Brain microvascular endothelial cell (primary cell): ENCODE data around the gene KIF21A.

Source experiments
- DNase-seq: peaks from one replicate; pipeline ENCODE4 v3.0.0-alpha.2; 2020
- H3K27ac ChIP-seq: fragments of 250-450 bp; sonication (Bioruptor Pico); 2 replicates; pipeline ENCODE4 v1.5.1; 2020; ENCODE audit warnings: mild to moderate bottlenecking, moderate library complexity
- H3K27me3 ChIP-seq: fragments of 250-450 bp; sonication (Bioruptor Pico); replicated peaks from 2 replicates; pipeline ENCODE4 v1.5.1; 2020; ENCODE audit warnings: mild to moderate bottlenecking
- H3K36me3 ChIP-seq: fragments of 250-450 bp; sonication (Bioruptor Pico); replicated peaks from 2 replicates; pipeline ENCODE4 v1.5.1; 2020; ENCODE audit warnings: mild to moderate bottlenecking
- H3K4me3 ChIP-seq: 2 replicates; pipeline ENCODE4 v1.5.1; 2011; ENCODE audit warnings: low read depth, mild to moderate bottlenecking, control low read depth, low read length, moderate library complexity
- in situ Hi-C: cut with HindIII; loops from 2 replicates; pipeline ENCODE4 v1.10.0; 2017; ENCODE audit warnings: low sequenced_read_pairs, low pct_ligation_motif_present
- TF ChIP-seq, protein P1 (sequence below): IDR thresholded peaks from 2 replicates; pipeline ENCODE4 v1.5.1; 2011; ENCODE audit warnings: low read depth, mild to moderate bottlenecking, moderate library complexity, low read length, control low read depth, inconsistent platforms; ENCODE audit errors: missing control alignments

Gene KIF21A

DNA sequence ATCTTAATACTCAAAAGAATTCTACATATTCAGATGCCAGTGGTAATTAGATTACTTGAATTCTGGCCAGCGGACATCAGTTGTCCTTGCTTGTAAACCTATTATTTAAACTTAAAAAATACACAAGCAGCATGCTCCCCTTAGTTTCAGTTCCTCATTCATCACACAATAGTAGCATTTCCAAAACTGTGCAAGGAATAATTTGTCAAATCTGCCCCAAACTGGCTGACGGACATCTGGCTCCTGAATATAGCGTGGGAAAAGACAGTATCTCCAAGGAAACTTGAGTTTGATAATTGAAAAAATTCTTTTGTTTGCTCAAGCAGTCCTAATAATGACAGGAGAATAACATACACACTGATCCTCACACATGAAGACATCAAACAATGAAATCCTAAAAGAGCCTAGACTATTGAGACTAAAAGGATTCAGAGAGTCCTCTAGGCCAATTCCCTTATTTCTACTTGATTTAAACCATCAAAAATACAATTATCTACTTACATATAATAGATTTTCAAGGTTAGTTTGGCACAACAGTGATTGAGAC, 90.4 kb downstream of the KIF21A start:
- Histone ChIP-seq H3K4me3 (no peak overlapping the region), H3K36me3 (no peaks in the 10 kb centered on the region), H3K27ac (no peak overlapping the region), H3K27me3 (no peaks in the 10 kb centered on the region)
- in situ Hi-C loops, result no loop called here
- no peak for DNase-seq
- TF ChIP-seq, protein P1, sequence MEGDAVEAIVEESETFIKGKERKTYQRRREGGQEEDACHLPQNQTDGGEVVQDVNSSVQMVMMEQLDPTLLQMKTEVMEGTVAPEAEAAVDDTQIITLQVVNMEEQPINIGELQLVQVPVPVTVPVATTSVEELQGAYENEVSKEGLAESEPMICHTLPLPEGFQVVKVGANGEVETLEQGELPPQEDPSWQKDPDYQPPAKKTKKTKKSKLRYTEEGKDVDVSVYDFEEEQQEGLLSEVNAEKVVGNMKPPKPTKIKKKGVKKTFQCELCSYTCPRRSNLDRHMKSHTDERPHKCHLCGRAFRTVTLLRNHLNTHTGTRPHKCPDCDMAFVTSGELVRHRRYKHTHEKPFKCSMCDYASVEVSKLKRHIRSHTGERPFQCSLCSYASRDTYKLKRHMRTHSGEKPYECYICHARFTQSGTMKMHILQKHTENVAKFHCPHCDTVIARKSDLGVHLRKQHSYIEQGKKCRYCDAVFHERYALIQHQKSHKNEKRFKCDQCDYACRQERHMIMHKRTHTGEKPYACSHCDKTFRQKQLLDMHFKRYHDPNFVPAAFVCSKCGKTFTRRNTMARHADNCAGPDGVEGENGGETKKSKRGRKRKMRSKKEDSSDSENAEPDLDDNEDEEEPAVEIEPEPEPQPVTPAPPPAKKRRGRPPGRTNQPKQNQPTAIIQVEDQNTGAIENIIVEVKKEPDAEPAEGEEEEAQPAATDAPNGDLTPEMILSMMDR, result no peak

GRCh38 chr12:39351153-39351552, 91.8 kb downstream of the KIF21A start:
- H3K27ac ChIP-seq, result no peak overlapping the region
- H3K27me3 ChIP-seq, result no peaks in the 10 kb centered on the region
- DNase-seq, result no peak
- in situ Hi-C loops, result no loop called here
- TF ChIP-seq, protein P1, result no peak
- no peaks in the 10 kb centered on the region for H3K36me3 ChIP-seq
- no peak overlapping the region for H3K4me3 ChIP-seq

GRCh38 chr12:39348941-39349626, 93.8 kb downstream of the KIF21A start:
- no peaks in the 10 kb centered on the region for H3K27me3 ChIP-seq
- TF ChIP-seq, protein P1, result no peak
- in situ Hi-C loops, result no loop called here
- no peak overlapping the region for H3K27ac ChIP-seq
- no peak for DNase-seq
- no peaks in the 10 kb centered on the region for H3K36me3 ChIP-seq
- no peak overlapping the region for H3K4me3 ChIP-seq

DNA sequence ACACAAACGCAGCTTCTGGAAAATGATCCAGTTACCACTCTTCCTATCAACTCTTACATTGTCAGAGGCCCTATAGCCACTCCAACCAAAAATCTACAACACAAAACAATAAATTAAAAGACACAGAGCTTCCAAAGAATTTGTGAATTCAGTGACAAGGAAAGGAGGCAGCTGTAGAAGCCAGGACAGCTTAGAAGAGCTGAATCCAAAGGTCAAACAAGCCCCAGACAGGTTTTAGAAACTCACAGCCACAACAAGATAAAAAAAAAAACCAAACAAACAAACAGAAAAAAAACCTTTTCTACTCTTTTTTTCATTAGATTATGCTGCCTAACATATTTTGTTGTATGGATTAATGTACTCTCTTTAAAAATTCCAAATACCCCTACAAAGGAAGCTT, 94.4 kb downstream of the KIF21A start:
- Histone ChIP-seq H3K27ac (no peak overlapping the region), H3K4me3 (no peak overlapping the region), H3K27me3 (no peaks in the 10 kb centered on the region), H3K36me3 (no peaks in the 10 kb centered on the region)
- no peak for DNase-seq
- TF ChIP-seq, protein P1, result no peak
- in situ Hi-C loops, result no loop called here

DNA sequence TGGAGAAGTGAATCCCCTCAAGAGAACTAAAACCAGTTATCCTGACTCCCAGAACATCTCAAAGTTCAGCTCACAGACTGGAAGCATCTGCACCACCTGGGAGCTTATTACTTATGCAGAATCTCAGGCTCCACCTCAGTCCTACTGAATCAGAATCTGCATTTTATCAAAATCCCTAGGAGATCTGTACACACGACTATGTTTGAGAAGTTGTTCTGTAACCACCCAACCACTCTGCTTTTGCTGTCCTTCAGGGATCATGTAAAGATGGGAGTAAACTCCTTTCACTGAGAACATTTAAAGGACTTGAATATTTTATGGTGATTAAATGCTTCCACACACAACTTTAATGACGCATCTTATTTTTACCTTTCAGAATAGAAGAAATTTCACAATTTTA, 98.0 kb downstream of the KIF21A start:
- H3K36me3 ChIP-seq, result no peaks in the 10 kb centered on the region
- H3K4me3 ChIP-seq, result no peak overlapping the region
- H3K27ac ChIP-seq, result no peak overlapping the region
- in situ Hi-C loops, result no loop called here
- no peak for DNase-seq
- no peaks in the 10 kb centered on the region for H3K27me3 ChIP-seq
- TF ChIP-seq, protein P1, result no peak

DNA sequence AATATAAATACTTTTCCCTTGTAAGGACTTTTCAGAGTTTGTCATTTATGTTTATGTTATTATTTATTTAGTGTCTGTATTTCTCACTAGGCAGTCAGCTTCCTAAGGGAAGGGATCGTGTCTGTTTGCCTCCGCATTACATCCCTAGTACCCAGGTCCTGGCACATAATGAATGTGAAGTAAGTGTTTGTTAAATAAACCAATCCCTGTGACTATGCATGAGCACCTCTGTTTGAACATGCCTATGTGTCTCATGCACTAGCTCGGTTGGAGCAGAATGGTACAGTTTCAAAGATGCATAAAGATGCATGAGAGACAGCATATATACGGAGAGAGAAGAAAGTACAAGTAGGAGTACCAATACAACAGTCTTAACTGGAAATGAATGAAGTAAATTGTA, 99.3 kb downstream of the KIF21A start:
- DNase-seq, result no peak
- H3K4me3 ChIP-seq, result no peak overlapping the region
- in situ Hi-C loops, result no loop called here
- H3K27me3 ChIP-seq, result no peaks in the 10 kb centered on the region
- TF ChIP-seq, protein P1, result no peak
- H3K27ac ChIP-seq, result no peak overlapping the region
- no peaks in the 10 kb centered on the region for H3K36me3 ChIP-seq
